Activated naive CD4-positive, alpha-beta T cell treated with anti-CD3 and anti-CD28 coated beads, Interleukin-2, amount 50 U/mL, for 72 hours (primary cell): ENCODE data around the gene MEI1. TPM values are rescaled to one million over a fixed set of nuclear protein-coding genes. Genes with fewer than 3 reads are reported as not detected.
A peak's percentile ranks its signal among the peaks of the same experiment; 100 is the strongest.
"Not testable (repeated sequence)": the region's sequence is repeated elsewhere in the genome, so short reads cannot be mapped to it uniquely, and the experiment has no call there.

ENCODE experiments used
- ATAC-seq, 2 donors: fragments of 150-1000 bp; cut with Tn5 transposase; 2 replicates each; pipeline ENCODE4 v1.10.0; 2021; ENCODE audit warnings: mild to moderate bottlenecking in 2 of 2, moderate library complexity in 2 of 2
- DNase-seq, 2 donors: peaks; one replicate each; pipeline ENCODE4 v3.0.0; 2021 to 2022; ENCODE audit warnings: low spot score in 2 of 2
- H3K27ac Mint-ChIP-seq, 2 donors: one replicate each; pipeline ENCODE4 v1.8.0; 2022; ENCODE audit warnings: mild to moderate bottlenecking in 2 of 2, mixed read lengths in 2 of 2
- H3K36me3 Mint-ChIP-seq, 2 donors: one replicate each; pipeline ENCODE4 v1.8.0; 2022; ENCODE audit warnings: mixed read lengths in 2 of 2
- H3K9me3 Mint-ChIP-seq, 2 donors: one replicate each; pipeline ENCODE4 v1.8.0; 2022; ENCODE audit warnings: mixed read lengths in 2 of 2
- total RNA-seq, 2 donors: library from RNA; stranded (reverse); gene quantifications; one replicate each; pipeline ENCODE4 v1.2.3, GENCODE V29; 2022

Gene MEI1
- total RNA-seq, 2 donors from 2014 or later, result 28.3 to 36.9 TPM

GRCh38 chr22:41833369-41834004, 134.2 kb downstream of the MEI1 start:
- H3K27ac Mint-ChIP-seq, result peak overlapping the region; percentile 97 to 98
- DNase-seq, result peak; percentile 47 to 78
- ATAC-seq, result peak; percentile 10 to 32
- H3K36me3 Mint-ChIP-seq, result peaks cover 26 to 64% of the 10 kb centered on the region in 2 donors
- peaks cover 0 to 6% of the 10 kb centered on the region in 2 donors for H3K9me3 Mint-ChIP-seq

DNA sequence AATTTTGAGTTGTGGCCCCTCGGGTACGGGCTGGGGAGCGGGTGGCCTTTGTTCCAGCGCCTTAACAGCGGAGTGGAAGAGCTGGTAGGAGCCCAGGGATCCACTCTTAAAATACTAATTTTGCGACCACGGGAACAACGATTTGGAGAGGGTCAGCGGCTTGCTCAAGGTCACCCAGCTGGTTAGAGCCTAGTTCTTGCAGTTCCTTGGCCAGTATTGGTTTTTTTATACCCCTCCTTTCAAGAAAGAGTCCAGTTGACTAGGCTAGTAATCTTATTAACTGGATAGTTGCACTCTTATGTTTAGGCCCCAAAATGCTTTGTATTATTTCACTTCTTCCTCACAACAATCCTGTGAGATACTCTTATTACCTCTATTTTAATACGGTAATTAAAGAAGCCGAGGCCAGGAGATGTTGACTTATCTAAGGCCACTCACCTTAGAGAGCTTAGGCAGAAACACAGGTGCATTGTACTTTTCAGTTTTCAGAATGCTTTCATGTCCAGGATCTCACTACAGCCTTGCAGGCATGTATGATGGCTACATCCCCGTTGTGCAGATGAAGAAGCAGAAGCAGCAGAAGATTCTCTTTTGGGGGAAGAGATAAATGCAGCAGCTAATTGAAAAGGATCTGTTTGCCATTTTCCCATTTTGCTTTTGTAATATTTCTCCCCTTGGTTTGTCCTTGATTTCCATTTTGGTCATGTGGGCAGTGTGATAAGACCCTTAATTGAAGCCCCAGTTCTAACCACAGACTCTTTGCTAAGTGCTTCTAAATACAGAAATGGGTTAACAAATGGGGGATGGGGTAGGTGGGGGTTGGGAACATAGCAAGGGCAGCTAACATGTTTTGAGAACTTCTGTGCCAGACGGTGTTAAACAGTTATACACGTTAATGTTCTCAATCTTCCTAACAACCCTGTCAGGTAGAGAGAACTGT, 135.0 kb downstream of the MEI1 start:
- ATAC-seq, result no peak
- Mint-ChIP-seq H3K27ac (peak overlapping the region; percentile 97 to 98), H3K36me3 (peaks cover 31 to 68% of the 10 kb centered on the region in 2 donors), H3K9me3 (peaks cover 0 to 6% of the 10 kb centered on the region in 2 donors)
- no peak for DNase-seq

- H3K36me3 Mint-ChIP-seq, result peaks cover 34 to 69% of the 10 kb centered on the region in 2 donors
- not testable (repeated sequence) for H3K9me3 Mint-ChIP-seq, H3K27ac Mint-ChIP-seq, ATAC-seq, DNase-seq
Measured at GRCh38 chr22:41835462-41835861, 136.2 kb downstream of the MEI1 start.

- H3K9me3 Mint-ChIP-seq, result peaks cover 0 to 6% of the 10 kb centered on the region in 2 donors
- ATAC-seq (no peak), DNase-seq (no peak)
- peak overlapping the region; percentile 15 to 62 for H3K27ac Mint-ChIP-seq
- peaks cover 30 to 65% of the 10 kb centered on the region in 2 donors for H3K36me3 Mint-ChIP-seq
Measured at GRCh38 chr22:41836551-41836950, 137.2 kb downstream of the MEI1 start.

DNA sequence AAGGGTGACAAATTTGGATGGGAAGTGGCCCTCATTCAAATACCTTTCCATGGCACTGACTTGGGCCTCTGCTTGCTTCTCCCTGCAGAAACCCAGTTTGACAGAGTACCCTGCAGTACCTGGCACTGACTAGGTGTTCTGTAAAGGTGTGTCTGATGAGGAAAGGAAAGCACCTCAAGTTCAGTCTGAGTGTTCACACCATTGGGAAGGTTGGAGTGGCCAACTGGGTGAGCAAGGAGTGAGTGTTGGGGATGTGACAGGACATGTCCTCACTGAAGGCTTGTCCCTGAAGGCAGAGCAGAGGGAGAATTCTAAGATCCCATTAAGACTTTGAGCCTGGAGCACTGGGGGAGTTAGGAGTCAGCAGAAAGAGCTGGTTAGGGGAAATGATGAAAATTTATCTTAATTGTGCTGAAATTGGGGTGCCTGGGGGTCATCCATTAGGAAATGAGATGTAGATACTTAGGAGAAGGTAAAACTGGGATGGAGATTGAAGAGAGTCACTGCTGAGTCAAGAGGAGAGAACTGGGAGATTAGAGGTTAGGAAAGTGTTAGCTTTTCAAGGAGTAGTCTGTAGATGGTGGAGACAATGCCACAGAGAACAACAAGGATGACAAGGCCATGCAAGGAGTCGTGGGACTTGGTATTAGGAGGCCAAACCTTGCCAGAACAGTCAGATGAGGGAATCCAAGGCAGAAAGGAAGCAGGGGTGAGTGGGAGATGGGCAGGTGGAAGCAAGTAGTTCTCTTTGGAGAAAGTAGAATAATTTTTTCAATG, 139.7 kb downstream of the MEI1 start:
- ATAC-seq (no peak), DNase-seq (no peak)
- Mint-ChIP-seq H3K36me3 (peaks cover 24 to 54% of the 10 kb centered on the region in 2 donors), H3K9me3 (peaks cover 0 to 6% of the 10 kb centered on the region in 2 donors), H3K27ac (peak overlapping the region; percentile 41 to 84)

DNA sequence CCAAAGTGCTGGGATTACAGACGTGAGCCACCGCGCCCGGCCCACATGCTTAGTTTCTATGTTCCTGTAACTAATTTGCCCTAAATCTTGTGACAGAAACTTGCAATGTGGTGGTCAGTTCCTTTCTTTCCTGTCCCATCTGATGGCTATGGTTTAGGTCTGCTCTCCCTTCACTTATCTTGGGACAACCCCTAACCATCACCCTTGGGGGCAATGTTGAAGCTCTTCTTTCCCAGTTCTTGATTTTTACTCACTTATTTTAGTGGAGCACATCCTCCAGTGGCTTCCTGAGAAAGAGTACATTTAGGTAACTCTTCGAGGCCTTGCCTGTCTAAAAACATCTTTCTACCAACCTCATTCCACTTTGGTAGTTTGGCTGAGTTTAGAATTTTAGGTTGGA, 140.9 kb downstream of the MEI1 start:
- Mint-ChIP-seq H3K9me3 (peaks cover 0 to 6% of the 10 kb centered on the region in 2 donors), H3K27ac (peak overlapping the region; percentile 5 to 39), H3K36me3 (peaks cover 19 to 47% of the 10 kb centered on the region in 2 donors)
- ATAC-seq, result no peak
- no peak for DNase-seq

- ATAC-seq (no peak), DNase-seq (no peak)
- H3K27ac Mint-ChIP-seq, result peak overlapping the region in 1 of 2 donors; percentile 39
- peaks cover 19 to 40% of the 10 kb centered on the region in 2 donors for H3K36me3 Mint-ChIP-seq
- H3K9me3 Mint-ChIP-seq, result peaks cover 0 to 6% of the 10 kb centered on the region in 2 donors
Measured at GRCh38 chr22:41841085-41841712, 141.9 kb downstream of the MEI1 start.

DNA sequence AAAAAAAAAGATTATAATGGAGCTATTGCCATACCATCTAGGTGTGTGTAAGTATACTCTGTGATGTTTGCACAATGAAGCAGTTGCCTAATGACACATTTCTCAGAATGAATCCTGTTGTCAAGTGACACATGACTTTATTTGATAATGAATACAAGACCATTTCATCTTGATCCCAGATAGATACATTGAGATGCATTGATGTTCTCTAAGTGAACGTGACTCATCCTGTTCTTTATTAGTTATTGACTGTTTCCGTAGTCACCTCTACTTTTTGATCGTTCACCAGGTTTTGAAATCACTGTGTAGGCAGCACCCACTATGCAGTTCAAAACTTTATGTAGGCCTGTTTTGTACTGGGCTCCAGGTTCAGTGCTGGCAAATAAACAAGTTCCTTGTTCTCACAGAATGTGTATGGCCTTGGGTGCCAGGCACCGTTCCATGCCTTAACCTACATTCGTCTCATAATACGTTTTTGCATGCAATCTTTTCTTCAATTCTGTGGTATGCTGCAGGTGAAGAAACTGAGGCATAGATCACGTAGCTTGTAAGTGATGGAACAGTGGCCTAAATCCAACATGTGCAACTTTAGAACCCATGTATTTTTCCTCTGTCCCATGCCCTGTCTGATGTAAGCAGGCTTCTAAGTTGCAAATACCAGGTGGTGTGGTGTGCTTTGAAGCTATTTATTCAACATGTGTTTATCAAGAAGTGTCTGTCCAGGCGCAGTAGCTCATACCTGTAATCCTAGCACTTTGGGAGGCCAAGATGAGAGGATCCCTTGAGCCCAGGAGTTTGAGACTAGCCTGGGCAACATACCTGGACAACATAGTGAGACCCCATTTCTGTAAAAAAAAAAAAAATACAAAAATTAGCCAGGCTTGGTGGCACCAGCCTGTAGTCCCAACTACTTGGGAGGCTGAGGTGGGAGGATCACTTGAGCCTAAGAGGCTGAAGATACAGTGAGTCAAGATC, 144.0 kb downstream of the MEI1 start:
- DNase-seq (peak in 1 of 2 donors; percentile 46), ATAC-seq (peak; percentile 89 to 92)
- peaks cover 8 to 34% of the 10 kb centered on the region in 2 donors for H3K36me3 Mint-ChIP-seq
- peak overlapping the region; percentile 74 to 90 for H3K27ac Mint-ChIP-seq
- H3K9me3 Mint-ChIP-seq, result no peaks in the 10 kb centered on the region

DNA sequence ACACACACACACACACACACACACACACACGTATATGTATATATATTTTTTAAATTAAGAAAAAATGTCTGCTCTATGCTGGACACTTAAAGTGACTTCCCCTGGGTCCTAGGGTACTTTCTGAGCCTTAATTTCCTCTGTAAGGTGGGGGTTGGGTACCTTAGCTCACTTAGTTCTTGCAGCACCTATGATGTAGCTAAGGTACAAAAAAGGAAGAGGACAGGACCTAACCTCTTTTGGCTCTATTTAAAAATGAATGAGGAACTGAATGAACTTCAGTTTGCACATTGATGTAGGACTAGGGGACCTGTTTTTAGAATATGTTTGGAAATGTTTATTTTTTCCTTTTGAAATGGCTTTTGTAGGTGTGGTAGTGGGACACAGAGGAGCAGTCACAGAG, 144.7 kb downstream of the MEI1 start:
- DNase-seq (no peak), ATAC-seq (no peak)
- Mint-ChIP-seq H3K9me3 (no peaks in the 10 kb centered on the region), H3K27ac (peak overlapping the region in 1 of 2 donors; percentile 68), H3K36me3 (peaks cover 4 to 28% of the 10 kb centered on the region in 2 donors)

DNA sequence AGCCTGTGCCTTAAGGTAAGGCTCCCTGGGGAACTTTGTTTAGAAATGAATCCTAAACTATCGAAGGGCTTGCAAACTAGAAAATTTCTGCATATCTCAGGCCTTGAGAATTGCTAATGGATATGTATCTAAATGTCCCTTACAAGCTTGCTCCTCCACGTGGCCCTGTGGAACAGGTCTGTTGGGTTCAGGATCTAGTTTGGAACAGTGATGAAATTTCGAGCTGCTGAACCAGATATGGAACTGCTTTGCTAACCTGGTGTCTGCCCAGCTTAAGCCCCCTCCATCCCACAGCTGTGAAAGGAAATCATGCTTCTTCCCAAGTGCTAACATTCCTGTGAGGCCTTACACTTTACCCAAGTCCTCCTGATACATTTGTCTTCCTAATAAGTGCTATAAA, 145.2 kb downstream of the MEI1 start:
- H3K36me3 Mint-ChIP-seq, result peaks cover 0 to 23% of the 10 kb centered on the region in 2 donors
- ATAC-seq, result no peak
- no peak for DNase-seq
- H3K9me3 Mint-ChIP-seq, result no peaks in the 10 kb centered on the region
- H3K27ac Mint-ChIP-seq, result peak overlapping the region in 1 of 2 donors; percentile 68

GRCh38 chr22:41845380-41846267, 146.3 kb downstream of the MEI1 start:
- no peak for DNase-seq
- H3K27ac Mint-ChIP-seq, result peak overlapping the region; percentile 2 to 54
- no peak for ATAC-seq
- no peaks in the 10 kb centered on the region for H3K9me3 Mint-ChIP-seq
- H3K36me3 Mint-ChIP-seq, result peaks cover 0 to 16% of the 10 kb centered on the region in 2 donors

- Mint-ChIP-seq H3K27ac (peak overlapping the region; percentile 2 to 54), H3K36me3 (peaks cover 0 to 14% of the 10 kb centered on the region in 2 donors), H3K9me3 (no peaks in the 10 kb centered on the region)
- no peak for ATAC-seq
- DNase-seq, result no peak
Measured at GRCh38 chr22:41846268-41846987, 147.1 kb downstream of the MEI1 start.

DNA sequence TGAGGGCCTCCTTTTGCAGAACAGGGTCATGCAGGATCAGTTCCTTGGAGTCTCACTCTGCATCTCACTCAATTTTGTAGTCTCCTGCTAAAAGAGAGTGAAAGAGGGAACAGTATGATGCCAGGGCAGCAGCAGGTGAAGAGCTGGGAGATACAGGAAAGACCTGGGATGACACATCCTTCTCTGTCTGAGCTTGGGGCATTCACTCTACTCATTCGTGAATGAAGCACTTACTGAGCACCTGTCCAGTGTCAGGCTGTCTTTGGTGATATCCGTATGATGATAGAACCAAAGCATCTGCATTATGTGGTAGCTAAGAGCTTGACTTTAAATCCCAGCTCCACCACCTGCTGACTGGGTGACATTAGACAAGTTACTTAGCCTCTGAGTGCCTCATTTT, 148.0 kb downstream of the MEI1 start:
- ATAC-seq, result no peak
- Mint-ChIP-seq H3K9me3 (no peaks in the 10 kb centered on the region), H3K27ac (no peak overlapping the region), H3K36me3 (peaks cover 0 to 14% of the 10 kb centered on the region in 2 donors)
- no peak for DNase-seq

DNA sequence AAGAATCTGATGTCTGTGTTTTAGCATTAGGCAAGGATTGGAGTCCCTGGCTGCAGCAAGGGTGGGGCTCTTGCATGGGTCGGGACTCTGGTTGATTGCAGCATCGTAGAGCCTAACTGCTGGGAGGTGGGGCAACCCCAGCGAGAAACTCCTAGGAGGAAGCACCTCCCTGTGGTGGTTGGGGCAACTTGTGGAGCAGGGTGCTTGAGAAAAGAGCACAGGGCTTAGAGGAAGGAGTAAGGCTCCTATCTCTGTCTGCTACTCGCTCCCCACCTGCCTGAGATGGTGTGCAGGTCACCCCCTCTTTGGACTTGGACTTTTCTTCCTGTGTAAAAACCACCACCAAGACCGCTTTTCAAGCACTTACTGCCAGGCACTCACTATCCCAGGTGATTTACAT, 149.2 kb downstream of the MEI1 start:
- H3K36me3 Mint-ChIP-seq, result peaks cover 0 to 21% of the 10 kb centered on the region in 2 donors
- DNase-seq (no peak), ATAC-seq (no peak)
- no peak overlapping the region for H3K27ac Mint-ChIP-seq
- no peaks in the 10 kb centered on the region for H3K9me3 Mint-ChIP-seq
